NCI-H146 (cell line): ENCODE data around the gene CPHXL2.
A peak's percentile ranks its signal among the peaks of the same experiment; 100 is the strongest.

Experiments
- DNase-seq: peaks from one replicate; lab custom pipeline; 2025; lab: John Stamatoyannopoulos, UW

The CPHXL2 gene

DNA sequence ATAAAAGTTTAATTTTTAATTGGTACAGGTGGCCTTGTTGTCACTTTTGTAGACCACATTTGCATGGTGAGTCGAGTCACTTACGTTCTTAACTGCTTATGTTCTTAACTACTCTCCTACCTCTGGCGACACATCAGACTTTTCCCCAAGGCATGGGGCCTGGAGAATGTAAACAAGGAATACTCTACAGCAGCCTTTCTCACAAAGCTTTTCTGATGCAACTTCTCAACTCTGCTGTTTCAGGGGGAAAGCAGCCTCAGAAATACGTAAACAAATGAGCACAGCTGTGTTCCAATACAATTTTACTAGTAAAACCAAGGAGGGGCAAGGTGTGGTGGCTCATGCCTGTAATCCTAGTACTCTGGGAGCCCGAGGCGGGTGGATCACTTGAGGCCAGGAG lies 36.2 kb downstream of the CPHXL2 start:
- DNase-seq: no peak

DNA sequence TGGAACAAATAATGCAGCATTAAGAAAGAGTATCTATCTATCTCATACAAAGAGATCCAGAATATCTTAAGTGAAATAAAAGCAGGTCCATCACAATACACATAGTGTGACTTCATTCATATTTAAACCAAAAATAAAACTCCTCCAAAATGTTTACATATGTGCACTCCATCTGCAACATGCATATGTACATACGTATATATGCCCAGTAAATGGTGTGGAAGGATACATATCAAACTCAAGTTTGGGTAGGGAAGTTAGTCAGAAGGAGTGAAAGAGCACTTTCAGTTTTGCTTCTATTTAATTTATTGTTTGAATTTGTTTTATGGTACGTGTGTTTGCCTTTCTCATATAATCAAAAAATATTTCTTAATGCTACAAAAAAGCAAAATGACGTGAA lies 41.8 kb downstream of the CPHXL2 start:
- no peak for DNase-seq

DNA sequence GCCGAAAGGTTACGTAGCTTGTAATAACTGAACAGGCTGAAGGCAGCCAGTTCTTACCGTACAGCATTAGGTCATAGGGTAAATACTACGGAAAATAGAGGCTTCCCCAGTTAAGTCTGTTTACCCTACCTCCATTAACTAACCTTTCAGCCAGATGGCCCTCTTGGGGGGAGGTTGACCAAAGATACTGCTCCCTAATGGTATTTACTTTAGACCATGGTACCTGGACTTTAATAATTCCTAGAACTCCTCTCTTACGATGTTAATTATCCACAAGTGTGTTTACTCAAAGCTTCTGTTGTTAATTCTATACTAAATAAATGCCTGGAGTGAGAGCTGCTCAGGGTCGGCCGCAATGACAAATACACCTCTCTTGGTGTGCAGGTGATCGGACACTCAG lies 44.0 kb downstream of the CPHXL2 start:
- DNase-seq: peak; percentile 90

DNA sequence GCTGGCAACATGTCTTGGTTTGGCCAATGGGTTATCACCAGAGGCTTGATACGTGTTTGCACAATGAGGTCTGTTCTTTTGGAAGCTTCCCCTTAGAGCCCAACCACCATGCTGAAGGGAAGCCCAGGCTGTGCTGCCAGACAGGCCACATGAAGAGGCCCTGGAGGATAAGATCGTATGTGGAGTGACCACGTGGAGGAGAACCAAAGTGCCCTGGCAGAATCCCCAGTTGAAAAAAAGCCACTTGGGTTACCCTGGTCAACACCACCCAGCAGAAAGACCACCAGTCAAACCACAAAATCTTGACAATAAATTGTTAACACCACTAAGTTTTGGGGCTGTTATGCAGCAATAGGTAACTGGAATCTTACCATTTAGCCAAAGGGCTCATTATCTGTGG lies 46.8 kb downstream of the CPHXL2 start:
- no peak for DNase-seq

DNA sequence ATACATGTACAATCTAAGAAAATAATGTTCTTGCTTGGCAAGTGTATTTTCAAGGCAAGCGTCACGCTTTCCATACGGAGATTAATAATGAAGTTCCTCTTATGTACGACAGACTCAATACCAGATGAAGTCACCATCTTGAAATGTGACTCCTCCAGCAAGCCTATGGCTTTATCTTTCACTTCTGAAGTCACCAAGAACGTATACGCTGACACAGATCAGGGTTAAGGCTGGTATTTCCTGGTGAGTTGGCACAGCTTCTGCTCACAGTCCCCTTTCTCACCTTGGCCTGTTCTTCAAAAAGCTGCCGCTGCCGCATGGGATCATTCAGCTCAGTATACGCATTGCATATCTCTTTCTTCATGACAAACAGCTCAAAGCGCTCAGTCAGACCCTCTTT lies 47.7 kb downstream of the CPHXL2 start:
- DNase-seq: no peak

DNA sequence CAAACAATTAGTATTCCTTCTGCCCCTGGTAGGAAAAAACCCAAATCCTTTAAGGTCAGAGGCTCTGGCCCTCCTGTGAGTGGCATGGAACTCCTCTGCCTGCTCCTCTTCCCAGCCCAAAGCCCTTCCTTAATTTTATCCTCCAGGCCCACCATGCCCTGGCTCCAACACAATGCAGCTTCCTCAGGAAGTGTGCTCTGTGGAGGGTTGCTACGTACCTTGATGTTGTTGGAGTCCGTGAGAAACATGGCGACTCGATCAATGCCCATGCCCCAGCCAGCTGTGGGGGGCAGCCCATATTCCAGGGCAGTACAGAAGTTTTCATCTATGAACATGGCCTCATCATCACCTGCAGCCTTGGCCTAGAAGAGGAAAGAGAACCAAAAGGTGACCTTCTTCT lies 48.5 kb downstream of the CPHXL2 start:
- no peak for DNase-seq

DNA sequence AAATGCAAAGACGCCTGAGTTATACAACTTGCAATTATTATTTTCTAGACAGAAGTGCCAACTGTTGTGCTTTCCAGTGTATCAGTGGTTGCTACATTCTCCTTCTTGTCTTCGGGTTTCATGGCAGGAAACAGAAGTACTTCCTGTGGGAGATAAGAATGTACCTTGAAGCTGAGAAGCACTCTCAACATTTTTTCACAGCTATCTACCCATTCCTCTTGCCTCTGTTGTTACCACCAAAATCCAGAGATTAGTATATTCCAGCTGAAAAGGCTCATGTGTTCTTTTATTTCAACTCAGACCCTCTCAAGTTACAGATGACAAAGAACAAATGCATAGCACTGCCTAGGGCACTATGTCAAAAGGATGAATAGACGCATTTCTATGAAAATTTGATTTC lies 49.0 kb downstream of the CPHXL2 start:
- no peak for DNase-seq

DNA sequence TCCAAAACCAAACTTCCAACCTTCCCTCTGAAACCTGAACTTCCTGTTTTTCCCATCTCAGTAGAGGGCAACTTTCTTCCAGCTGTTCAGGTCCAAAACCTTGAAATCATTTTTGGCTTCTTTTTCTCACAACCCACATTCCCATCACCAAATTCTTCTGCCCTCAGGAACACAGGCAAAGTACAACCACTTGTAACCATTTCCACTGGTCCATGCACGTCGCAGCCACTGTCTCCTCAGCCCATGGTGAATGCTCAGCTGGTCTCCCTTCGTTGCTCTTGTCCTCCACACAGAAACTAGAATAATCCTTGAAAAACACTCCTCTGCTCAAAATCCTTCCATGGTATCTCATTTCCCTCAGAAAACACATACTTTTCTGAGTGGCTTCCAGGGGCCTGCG lies 50.0 kb downstream of the CPHXL2 start:
- DNase-seq: no peak

DNA sequence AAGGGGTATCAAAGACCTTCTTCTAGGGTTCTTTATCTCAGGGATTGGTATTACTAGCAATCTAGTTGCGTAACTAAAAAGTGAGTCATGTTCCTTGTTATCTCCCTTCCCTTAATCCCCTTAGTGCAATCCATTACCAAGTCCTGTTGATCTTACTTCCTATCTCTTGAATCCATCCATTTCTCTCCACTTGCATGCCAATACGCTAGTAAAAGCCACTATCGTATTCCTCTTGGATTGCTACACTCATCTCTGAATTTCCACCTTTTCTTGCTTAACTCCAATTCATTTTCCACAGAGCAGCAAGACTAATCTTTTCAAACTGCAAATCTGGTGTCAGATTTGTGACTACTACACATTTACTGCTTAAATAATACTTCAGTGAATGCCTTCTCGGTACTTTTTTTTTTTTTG lies 51.9 kb downstream of the CPHXL2 start:
- DNase-seq: no peak

DNA sequence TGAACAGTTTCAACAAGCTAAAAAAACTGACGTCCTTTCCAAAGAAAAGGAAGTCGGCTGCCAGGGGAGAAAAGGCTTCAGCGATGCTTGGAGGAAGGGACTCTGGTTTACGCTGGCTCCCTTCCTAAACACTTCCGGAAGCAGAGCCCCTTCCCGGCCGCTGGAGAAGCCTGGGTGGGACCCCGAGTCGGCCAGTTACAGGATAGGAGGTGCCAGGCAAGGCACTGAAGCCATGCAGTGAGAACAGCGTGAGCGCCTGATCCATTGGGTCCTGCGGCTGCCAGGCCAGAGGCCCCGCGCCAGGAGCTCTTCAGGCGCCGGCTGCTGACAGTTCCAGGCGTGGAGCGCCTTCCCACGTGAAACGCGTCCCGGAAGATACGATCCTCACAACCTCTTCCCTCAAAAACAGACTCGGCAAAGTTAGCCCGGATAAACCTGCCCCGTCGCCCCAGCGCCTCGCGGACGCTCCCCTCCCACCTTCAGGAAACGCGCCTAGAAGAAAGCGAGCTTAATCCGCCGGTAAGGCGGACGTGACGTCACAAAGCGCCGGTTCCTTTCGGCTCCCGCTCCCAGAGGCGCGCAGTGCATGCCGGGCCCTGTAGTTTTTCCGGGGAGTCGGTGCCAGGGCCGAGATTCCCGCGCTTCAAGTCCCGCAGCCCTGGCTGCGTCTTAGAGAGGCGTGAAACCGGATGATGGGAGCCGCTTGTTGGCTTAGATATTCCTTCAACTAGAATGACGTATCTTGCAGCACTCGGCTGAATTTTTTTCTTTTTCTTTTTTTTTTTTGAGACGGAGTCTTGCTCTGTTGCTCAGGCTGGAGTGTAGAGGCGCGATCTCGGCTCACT lies 53.8 kb downstream of the CPHXL2 start, which contains the start of gene ADAT1:
Gene ADAT1, minus strand, starts transcription at position 521 of the 845 bp plus-strand sequence. CDS start 2,482 bp downstream, outside the sequence.
- peak; percentile 94 for DNase-seq

DNA sequence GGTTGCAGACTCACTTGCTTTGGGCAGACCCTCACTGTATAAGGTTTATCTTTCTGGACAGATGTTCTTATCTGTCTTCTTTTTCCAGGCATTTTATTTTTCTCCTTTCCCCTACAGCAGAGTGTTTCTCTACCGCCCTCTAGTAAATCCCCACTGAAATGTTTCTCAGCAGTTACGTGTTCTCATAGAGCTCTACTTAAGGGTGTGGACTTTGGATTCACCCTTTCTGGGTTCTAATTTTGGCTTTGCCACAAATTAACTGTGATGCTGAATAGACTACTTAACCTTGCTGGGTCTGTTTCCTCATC lies 55.7 kb downstream of the CPHXL2 start:
- peak; percentile 0 for DNase-seq

DNA sequence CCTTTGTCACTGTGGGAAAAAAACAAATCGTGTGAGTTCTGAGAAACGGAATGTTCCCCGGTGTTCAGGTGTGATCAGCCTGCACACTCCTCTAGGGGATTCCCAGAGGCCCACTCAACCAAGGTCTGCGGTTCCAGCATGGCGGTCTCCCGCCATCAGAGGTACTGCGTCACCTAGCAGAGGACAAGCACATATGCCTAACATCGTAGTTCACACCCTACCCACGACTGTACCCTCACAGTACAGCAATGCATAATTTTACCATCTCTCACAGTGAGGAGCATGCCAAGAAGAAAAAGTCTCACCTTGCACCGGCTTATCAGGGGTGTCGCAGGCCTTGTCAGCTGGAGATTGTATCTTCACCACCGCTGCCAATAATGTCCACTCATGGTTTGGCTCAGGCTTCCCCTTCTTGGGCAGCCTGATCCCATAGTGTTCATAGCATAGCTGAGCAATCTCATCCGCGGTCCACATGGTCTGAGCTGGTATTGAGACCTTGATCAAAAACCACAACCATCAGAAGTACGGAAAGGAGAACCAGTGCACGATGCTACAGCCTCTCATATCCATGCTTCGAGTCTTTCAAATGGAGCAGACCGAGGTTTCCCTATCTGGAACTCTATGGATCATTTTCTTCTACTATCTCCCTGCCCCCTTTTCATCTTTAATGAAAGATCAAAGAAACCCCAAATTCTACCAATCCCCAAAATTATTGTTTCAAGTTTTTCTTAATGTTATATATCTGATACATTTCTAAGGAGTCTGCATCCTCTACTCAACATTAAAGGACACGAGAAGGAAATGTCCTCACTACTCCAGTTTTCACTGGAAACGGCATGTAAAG lies 56.3 kb downstream of the CPHXL2 start:
- no peak for DNase-seq

DNA sequence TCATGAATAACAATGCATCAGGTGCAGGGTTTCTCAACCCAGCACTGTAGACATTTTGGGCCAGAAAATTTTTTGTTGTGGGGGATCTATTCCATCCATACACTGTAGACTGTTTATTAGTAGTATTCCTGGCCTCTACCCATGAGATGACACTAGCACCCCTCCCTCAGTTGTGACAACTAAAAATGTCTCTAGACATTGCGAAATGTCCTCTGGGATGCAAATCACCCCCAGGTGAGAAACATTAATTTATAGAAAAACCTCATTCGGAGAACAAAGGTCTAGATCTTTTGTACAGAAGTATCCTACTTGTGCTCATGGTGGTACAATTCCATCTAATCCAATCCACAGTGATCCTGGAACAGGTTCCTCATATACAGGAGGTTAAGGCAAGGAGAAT lies 58.0 kb downstream of the CPHXL2 start:
- DNase-seq: no peak

DNA sequence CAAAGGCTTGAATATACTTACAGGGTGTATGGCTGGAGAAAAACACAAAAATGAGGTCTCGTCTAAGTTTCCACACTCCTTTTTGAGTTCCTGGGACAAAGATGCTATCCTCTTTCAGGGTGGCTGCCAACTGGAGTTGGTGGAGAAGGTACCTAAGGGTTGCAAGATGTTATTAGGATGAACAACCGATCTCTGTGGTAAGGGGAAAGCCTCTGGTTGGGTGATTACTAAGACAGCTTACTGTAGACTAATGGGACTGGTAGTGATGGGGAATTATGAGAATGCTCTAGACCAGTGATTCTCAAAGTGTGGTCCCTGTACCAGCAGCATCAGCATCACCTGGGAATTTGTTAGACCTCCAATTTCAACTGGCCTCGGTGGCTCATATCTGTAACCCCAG lies 59.7 kb downstream of the CPHXL2 start:
- no peak for DNase-seq

DNA sequence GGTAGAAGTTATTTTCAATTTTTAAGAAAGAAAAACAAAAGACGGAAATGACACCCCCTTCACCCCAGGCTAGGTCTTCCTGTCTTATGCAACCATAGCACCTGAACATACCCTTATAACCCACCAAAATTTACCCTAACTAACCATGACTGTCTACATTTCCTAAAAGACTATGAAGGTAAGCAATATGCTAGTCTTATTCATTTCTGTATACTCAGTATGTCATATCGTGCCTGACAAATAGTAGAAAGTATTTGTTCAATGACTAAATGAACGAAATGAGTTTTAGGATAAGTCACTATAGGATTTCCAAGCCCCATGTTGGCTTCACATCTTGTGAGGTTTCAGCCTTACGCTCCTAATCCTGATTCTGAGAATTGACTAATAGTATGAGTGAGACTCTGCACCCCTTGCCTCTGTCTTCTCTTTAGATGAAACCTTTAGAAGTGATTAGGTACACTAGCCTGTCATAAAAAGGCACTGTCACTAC lies 60.2 kb downstream of the CPHXL2 start:
- no peak for DNase-seq

DNA sequence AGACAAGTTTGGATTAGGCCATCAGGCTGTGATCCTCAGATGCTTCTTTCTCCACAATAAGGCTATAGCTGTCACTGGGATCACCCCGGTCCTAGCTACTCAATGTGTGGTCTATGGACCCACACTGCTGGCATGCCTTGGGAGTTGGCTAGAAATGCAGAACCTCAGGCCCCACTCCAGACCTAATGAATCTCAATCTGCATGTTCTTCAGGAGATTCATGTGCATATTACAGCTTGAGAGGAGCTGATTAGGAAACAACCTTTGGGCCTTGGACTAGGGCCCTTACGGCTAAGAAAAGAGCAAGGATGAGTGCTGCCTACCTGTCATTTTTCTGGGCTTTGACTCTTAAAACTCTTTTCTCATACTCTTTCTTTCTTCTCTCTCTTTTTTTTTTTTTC lies 61.2 kb downstream of the CPHXL2 start:
- DNase-seq: no peak

DNA sequence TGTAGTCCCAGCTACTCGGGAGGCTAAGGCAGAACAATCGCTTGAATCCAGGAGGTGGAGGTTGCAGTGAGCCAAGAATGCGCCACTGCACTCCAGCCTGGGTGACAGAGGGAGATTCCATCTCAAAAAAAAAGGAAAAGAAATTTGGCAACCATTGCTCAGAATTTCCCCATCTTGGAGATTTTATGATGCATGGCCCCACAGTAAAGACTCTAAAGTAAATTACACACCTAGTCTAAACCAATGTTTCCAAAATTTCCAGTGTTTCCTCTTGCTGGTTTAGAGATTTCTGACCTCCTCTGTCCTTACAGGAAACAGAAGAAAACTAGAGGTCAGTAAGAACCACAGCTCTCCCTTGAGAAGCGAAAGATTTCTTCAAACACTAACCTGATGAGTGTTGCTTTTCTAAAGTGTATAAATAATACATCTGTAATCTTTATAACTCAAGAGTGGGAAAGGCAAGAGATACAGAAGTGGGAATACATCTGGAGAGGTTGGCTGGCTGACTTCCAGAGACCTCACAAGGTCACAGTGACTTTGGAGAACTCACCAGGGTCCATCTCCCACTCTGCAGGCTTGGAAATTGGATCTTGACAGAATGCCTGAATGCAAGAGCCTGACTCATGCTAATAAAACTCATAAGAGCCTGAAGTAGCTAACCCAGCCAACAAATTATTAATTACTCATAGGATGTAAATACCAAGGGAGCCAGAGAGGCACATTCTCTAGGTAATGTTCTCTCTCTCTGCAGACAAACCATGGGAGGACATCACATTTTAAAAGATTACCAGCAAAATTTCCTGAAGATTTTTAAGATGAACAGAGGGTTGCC lies 62.5 kb downstream of the CPHXL2 start:
- DNase-seq: no peak
